GM12801 (cell line): ENCODE results near the gene CNKSR1.

Source experiments
- TF ChIP-seq, protein P1 (sequence below): IDR thresholded peaks from one replicate; pipeline ENCODE4 v1.5.1; 2011; ENCODE audit warnings: control low read depth; ENCODE audit not compliant: insufficient read length; ENCODE audit errors: extremely low read depth

Gene CNKSR1, protein sequence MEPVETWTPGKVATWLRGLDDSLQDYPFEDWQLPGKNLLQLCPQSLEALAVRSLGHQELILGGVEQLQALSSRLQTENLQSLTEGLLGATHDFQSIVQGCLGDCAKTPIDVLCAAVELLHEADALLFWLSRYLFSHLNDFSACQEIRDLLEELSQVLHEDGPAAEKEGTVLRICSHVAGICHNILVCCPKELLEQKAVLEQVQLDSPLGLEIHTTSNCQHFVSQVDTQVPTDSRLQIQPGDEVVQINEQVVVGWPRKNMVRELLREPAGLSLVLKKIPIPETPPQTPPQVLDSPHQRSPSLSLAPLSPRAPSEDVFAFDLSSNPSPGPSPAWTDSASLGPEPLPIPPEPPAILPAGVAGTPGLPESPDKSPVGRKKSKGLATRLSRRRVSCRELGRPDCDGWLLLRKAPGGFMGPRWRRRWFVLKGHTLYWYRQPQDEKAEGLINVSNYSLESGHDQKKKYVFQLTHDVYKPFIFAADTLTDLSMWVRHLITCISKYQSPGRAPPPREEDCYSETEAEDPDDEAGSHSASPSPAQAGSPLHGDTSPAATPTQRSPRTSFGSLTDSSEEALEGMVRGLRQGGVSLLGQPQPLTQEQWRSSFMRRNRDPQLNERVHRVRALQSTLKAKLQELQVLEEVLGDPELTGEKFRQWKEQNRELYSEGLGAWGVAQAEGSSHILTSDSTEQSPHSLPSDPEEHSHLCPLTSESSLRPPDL

DNA sequence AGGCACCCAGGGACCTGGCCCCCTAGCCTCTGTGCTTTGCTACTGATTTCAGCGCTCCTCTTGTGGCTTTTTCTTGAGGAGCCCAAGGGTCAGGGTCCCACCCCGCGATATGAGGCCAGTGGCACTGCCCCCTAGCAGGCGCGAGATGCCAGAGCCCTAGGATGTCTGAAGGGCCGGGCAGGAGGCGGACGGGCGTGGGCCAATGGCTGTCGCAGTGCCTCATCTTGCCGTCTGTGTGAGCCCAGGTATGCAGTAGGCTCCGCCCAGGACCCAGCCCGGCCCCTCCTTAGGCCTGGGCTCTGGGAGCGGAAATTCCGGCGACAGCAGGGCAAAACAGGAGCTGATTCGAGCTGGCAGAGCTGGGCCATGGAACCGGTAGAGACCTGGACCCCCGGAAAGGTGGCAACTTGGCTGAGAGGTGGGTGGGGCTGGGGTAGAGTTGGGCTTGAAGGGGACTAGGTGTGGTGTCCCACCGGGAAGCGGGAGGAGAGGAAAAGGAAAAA lies at the start of gene CNKSR1:
Gene CNKSR1, plus strand, starts transcription at position 310 of the 503 bp plus-strand sequence. Its CDS starts 57 bp downstream, at position 367.
- TF ChIP-seq, protein P1, sequence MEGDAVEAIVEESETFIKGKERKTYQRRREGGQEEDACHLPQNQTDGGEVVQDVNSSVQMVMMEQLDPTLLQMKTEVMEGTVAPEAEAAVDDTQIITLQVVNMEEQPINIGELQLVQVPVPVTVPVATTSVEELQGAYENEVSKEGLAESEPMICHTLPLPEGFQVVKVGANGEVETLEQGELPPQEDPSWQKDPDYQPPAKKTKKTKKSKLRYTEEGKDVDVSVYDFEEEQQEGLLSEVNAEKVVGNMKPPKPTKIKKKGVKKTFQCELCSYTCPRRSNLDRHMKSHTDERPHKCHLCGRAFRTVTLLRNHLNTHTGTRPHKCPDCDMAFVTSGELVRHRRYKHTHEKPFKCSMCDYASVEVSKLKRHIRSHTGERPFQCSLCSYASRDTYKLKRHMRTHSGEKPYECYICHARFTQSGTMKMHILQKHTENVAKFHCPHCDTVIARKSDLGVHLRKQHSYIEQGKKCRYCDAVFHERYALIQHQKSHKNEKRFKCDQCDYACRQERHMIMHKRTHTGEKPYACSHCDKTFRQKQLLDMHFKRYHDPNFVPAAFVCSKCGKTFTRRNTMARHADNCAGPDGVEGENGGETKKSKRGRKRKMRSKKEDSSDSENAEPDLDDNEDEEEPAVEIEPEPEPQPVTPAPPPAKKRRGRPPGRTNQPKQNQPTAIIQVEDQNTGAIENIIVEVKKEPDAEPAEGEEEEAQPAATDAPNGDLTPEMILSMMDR = no peak

GRCh38 chr1:26129778-26130177 lies 47.5 kb upstream of the CNKSR1 start:
- TF ChIP-seq, protein P1 = no peak

DNA sequence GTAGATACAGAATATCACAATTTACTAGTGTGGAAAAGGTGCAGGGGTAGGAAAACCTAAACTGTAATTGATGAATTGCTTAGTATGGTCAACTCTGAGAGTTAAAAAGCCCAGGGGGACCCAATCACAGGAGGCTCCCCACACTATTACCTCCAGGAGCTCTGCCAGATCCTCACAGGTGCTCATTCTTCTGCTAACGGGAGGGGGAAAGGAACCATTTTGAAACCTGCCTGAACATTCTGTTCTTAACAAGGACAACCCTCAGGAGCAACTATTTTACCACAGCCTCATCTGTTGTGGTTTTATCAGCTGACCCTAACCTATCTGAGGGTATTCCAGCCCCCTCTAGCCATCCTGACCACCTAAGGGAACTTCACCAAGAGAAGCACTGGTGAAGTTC lies 46.6 kb upstream of the CNKSR1 start:
- TF ChIP-seq, protein P1 = no peak

DNA sequence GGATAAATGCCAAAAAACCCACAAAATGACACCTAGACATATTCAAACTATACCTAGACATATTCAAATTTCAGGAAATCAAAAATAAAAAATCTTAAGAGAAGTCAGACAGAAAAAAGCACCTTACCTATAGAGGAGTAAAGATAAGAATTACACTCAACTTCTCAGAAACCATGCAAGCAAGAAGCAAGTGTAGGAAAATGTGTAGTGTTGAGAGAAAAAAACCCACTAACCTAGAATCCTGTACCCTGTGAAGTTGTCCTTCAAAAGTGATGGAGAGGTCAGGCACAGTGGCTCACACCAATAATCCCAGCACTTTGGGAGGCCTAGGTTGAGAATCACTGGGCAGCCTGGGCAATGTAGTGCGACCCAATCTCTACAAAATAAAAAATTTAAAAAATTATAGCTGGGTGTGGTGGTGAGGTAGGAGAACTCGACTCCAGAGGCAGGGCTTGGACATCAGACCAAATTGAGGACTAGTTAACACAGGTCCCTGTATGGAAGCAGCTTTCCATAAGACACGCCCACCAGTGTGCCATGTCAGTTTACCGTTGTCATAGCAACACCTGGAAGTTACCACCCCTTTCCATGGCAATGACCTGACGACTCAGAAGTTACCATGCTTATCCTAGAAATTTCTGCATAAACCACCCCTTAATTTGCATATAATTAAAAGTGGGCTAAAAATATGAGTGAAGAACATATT lies 45.0 kb upstream of the CNKSR1 start:
- TF ChIP-seq, protein P1 = no peak

GRCh38 chr1:26132834-26133167 lies 44.5 kb upstream of the CNKSR1 start:
- TF ChIP-seq, protein P1 = no peak

DNA sequence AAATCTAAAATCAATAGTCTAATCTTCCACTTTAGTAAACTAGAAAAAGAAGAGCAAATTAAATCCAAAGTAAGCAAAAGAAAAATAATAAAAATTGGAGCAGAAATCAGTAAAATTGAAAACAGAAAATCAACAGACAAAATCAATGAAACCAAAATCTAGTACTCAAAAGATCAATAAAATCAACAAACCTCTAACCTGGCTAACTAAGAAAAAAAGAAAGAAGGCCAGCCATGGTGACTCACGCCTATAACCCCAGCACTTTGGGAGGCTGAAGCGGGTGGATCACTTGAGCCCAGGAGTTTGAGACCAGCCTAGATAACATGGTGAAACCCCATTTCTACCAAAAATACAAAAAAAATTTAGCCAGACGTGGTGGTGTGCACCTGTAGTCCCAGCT lies 42.8 kb upstream of the CNKSR1 start:
- TF ChIP-seq, protein P1 = no peak

DNA sequence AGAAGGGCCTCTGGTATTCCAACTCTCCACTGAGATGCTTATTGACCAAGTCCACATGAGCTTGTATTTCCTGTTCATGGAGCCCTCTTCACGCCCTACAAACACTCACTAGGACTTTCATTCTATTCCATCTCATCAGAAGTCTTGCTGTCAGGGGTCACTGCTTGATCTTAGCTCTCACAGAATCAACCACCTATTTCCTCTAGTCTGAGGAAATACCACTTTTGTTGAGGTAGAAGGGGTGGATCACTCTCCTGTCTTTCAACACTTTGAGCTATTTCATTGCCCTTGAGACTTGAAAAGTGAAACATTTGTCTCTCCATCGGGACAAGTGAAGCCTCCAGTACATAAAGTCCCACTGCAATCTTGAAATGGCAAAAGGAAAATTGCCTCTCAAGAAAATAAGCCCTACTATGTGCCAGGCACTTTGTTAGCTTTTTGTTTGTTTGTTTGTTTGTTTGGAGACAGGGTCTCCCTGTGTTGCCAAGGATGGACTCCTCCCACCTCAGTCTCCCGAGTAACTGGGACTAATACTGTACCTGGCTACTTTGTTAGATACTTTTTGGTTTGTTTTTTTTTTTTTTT lies 38.2 kb upstream of the CNKSR1 start:
- TF ChIP-seq, protein P1 = no peak
